Measurements from ENCODE around the gene KIAA0040.
A peak's percentile ranks its signal among the peaks of the same experiment; 100 is the strongest.

The KIAA0040 gene

GRCh38 chr1:175147569-175147968, 45.0 kb downstream of the KIAA0040 start:
- FAIRE-seq, result no peak
- no peak for DNase-seq (ENCODE audit: extremely low spot score, insufficient read length, low read depth)

- FAIRE-seq (peak; percentile 85), DNase-seq (ENCODE audit: extremely low spot score, insufficient read length, low read depth) (peak; percentile 50)
Observed at GRCh38 chr1:175146529-175147213, 45.9 kb downstream of the KIAA0040 start.

GRCh38 chr1:175145899-175146528, 46.6 kb downstream of the KIAA0040 start:
- DNase-seq (ENCODE audit: extremely low spot score, insufficient read length, low read depth) (no peak), FAIRE-seq (no peak)

- DNase-seq (ENCODE audit: extremely low spot score, insufficient read length, low read depth) (no peak), FAIRE-seq (no peak)
Observed at GRCh38 chr1:175138579-175138978, 54.0 kb downstream of the KIAA0040 start.

- DNase-seq (ENCODE audit: extremely low spot score, insufficient read length, low read depth), result no peak
- no peak for FAIRE-seq
Observed at GRCh38 chr1:175137369-175137768, 55.2 kb downstream of the KIAA0040 start.

GRCh38 chr1:175136246-175136645, 56.3 kb downstream of the KIAA0040 start:
- DNase-seq (ENCODE audit: extremely low spot score, insufficient read length, low read depth) (no peak), FAIRE-seq (no peak)

GRCh38 chr1:175134500-175134899, 58.1 kb downstream of the KIAA0040 start:
- FAIRE-seq (no peak), DNase-seq (ENCODE audit: extremely low spot score, insufficient read length, low read depth) (no peak)

GRCh38 chr1:175133673-175134435, 58.7 kb downstream of the KIAA0040 start:
- DNase-seq (ENCODE audit: extremely low spot score, insufficient read length, low read depth) (no peak), FAIRE-seq (no peak)

- DNase-seq (ENCODE audit: extremely low spot score, insufficient read length, low read depth) (no peak), FAIRE-seq (no peak)
Observed at GRCh38 chr1:175132436-175132835, 60.1 kb downstream of the KIAA0040 start.

GRCh38 chr1:175131095-175131494, 61.5 kb downstream of the KIAA0040 start:
- FAIRE-seq, result no peak
- no peak for DNase-seq (ENCODE audit: extremely low spot score, insufficient read length, low read depth)

- no peak for FAIRE-seq
- DNase-seq (ENCODE audit: extremely low spot score, insufficient read length, low read depth), result no peak
Observed at GRCh38 chr1:175130649-175131045, 61.9 kb downstream of the KIAA0040 start.

- no peak for DNase-seq (ENCODE audit: extremely low spot score, insufficient read length, low read depth)
- no peak for FAIRE-seq
Observed at GRCh38 chr1:175129997-175130648, 62.5 kb downstream of the KIAA0040 start.

GRCh38 chr1:175129644-175129996, 63.0 kb downstream of the KIAA0040 start:
- no peak for DNase-seq (ENCODE audit: extremely low spot score, insufficient read length, low read depth)
- FAIRE-seq, result no peak

- no peak for FAIRE-seq
- no peak for DNase-seq (ENCODE audit: extremely low spot score, insufficient read length, low read depth)
Observed at GRCh38 chr1:175129182-175129581, 63.4 kb downstream of the KIAA0040 start.

- DNase-seq (ENCODE audit: extremely low spot score, insufficient read length, low read depth) (no peak), FAIRE-seq (no peak)
Observed at GRCh38 chr1:175128523-175128922, 64.1 kb downstream of the KIAA0040 start.

GRCh38 chr1:175127565-175127964, 65.0 kb downstream of the KIAA0040 start:
- DNase-seq (ENCODE audit: extremely low spot score, insufficient read length, low read depth), result no peak
- no peak for FAIRE-seq

- FAIRE-seq, result no peak
- DNase-seq (ENCODE audit: extremely low spot score, insufficient read length, low read depth), result no peak
Observed at GRCh38 chr1:175126347-175126746, 66.2 kb downstream of the KIAA0040 start.

GRCh38 chr1:175124861-175125260, 67.7 kb downstream of the KIAA0040 start:
- DNase-seq (ENCODE audit: extremely low spot score, insufficient read length, low read depth), result no peak

GRCh38 chr1:175120511-175120910, 72.1 kb downstream of the KIAA0040 start:
- DNase-seq (ENCODE audit: extremely low spot score, insufficient read length, low read depth) (no peak), FAIRE-seq (no peak)

More at GRCh38 chr1:175124861-175125260, 67.7 kb downstream of the KIAA0040 start:
- no peak for FAIRE-seq

All from GM18507 (cell line).